Heart right ventricle (tissue), 16 donors: ENCODE data around the gene PIGR. TPM values are rescaled to one million over a fixed set of nuclear protein-coding genes. Genes with fewer than 3 reads are reported as not detected.

Experiments
- ATAC-seq, 8 donors: fragments of 200-7000 bp; cut with Tn5 transposase; one replicate each; pipeline ENCODE4 v1.9.1; 2020; ENCODE audit warnings: mild to moderate bottlenecking in 8 of 8, moderate library complexity in 8 of 8, moderate number of reproducible peaks in 1 of 8
- DNase-seq, 2 donors: peaks; one replicate each; pipeline ENCODE4 v3.0.0-alpha.2; 2020
- H3K27ac ChIP-seq, 10 donors: fragments of 200-600 bp; sonication (generic) in 2 of 10; one replicate each; pipeline versions ENCODE4 v1.5.0 to v1.8.0; 2020 to 2022; ENCODE audit warnings: mild to moderate bottlenecking in 3 of 10
- H3K27me3 ChIP-seq, 7 donors: fragments of 200-600 bp; one replicate each; pipeline ENCODE4 v1.8.0; 2021 to 2022; ENCODE audit warnings: mild to moderate bottlenecking in 2 of 7
- H3K36me3 ChIP-seq, 9 donors: fragments of 200-600 bp; sonication (generic) in 1 of 9; one replicate each; pipeline versions ENCODE4 v1.5.0 to v1.8.0; 2020 to 2022; ENCODE audit warnings: mild to moderate bottlenecking in 2 of 9
- H3K4me1 ChIP-seq, 9 donors: fragments of 200-600 bp; sonication (generic) in 1 of 9; one replicate each; pipeline versions ENCODE4 v1.5.0 to v1.8.0; 2020 to 2022; ENCODE audit warnings: mild to moderate bottlenecking in 4 of 9
- H3K4me3 ChIP-seq, 10 donors: fragments of 200-600 bp; sonication (generic) in 2 of 10; one replicate each; pipeline versions ENCODE4 v1.5.0 to v1.8.0; 2020 to 2022; ENCODE audit warnings: mild to moderate bottlenecking in 7 of 10, moderate library complexity in 2 of 10
- H3K9me3 ChIP-seq, 11 donors: fragments of 200-600 bp in 10 of 11; sonication (generic) in 2 of 11; one replicate each; pipeline versions ENCODE4 v1.5.0 to v1.8.0; 2013 to 2022; ENCODE audit warnings: mild to moderate bottlenecking in 2 of 11, control low read depth in 1 of 11, moderate library complexity in 1 of 11
- CTCF ChIP-seq, 9 donors: fragments of 200-600 bp; sonication (generic) in 2 of 9; IDR thresholded peaks; one replicate each; pipeline versions ENCODE4 v1.5.0 to v1.8.0; 2021 to 2022; ENCODE audit warnings: antibody characterized with exemption in 9 of 9, mild to moderate bottlenecking in 5 of 9, moderate library complexity in 1 of 9
- WGBS, 2 donors: extraction: QIAGEN DNeasy Blood & Tissue Kit; methylation state at CpG; one replicate each; pipeline ENCODE4 v1.1.7; 2013; ENCODE audit warnings: inconsistent platforms in 1 of 2; 5-methylcytosine and 5-hydroxymethylcytosine counted together
- intact Hi-C, 10 donors: fragments of 100-400 bp; cut with DNase I; formaldehyde crosslinking; loops; one replicate each; pipeline versions ENCODE4 v1.11.1 to v1.14.2; 2022
- polyA plus RNA-seq, 2 donors: library from polyadenylated mRNA; stranded (reverse); fragments of 200-250 nt; gene quantifications; one replicate each; pipeline ENCODE4 v1.2.3, GENCODE V29; 2013
- total RNA-seq, 10 donors: library from RNA; stranded (reverse); fragmentation: NEBNext Ultra II Directional in 3 of 10; extraction: Animal tissue kit (Norgen Biotek cat#: 25700) in 3 of 10; gene quantifications; one replicate each; pipeline versions ENCODE4 v1.2.1 to v1.2.4, GENCODE V29; 2021 to 2023
- donor health status: Arrhythmogenic right ventricular cardiomyopathy.
- donor health status: ischemic (EF 13 %, LVEDD 7.1; RV severe dilation, severe dysfunction).
- donor health status: healthy with polysubstance abuse.
- donor health status: DM: no; HTN: yes; CAD: no.
- donor health status: DM: no; HTN: no; CAD: no.
- donor health status: ischemic (EF 25% LVEDD 6.9; RV normal size, moderate dysfunction).
- donor health status: ischemic (EF 25% LVEDD 5.7; RV mildly dilated, moderate dysfunction).
- donor health status: healthy.
- donor health status: DM: yes; HTN: yes; CAD: no.
- donor health status: Ischemic cardiomyopathy.
- donor health status: ischemic (EF 35%, LVEDD 5.7; RV mildly dilated, moderate dysfunction).
- donor health status: nonischemic (EF 11% LVEDD 7.7; RV severe dilation, severe dysfunction).
- donor health status: DM: yes; HTN: yes; CAD: no.
- donor health status: PGD.
- donor health status: ischemic (EF 29% LVEDD 5.4; RV normal size, mild dysfunction).
- donor health status: nonischemic (EF 23%, LVEDD 6.1; RV moderate dilation, normal function).

The PIGR gene
- total and polyA plus RNA-seq, 12 donors = 0.01 to 0.11 (median 0.10) TPM; not detected in 9

GRCh38 chr1:206947255-206947654 is 989 bp upstream of the PIGR start:
- ATAC-seq = no peak

GRCh38 chr1:206945779-206946178 is 487 bp downstream of the PIGR start:
- H3K27me3 ChIP-seq = peaks cover 0 to 55% (median 33%) of the 10 kb centered on the region in 7 donors
- H3K4me3 ChIP-seq = no peak overlapping the region
- no peak for DNase-seq
- no peak for TF ChIP-seq CTCF (IDR thresholded peaks at IDR 0.05)
- WGBS, 2 donors = 87 to 90% methylated on average over 4 of the region's 4 CpGs
- no peaks in the 10 kb centered on the region for H3K36me3 ChIP-seq
- peaks cover 0 to 9% (median 0%) of the 10 kb centered on the region in 9 donors for H3K4me1 ChIP-seq
- no peak overlapping the region for H3K27ac ChIP-seq
- intact Hi-C loops = no loop called here
- H3K9me3 ChIP-seq = peaks cover 0 to 5% (median 0%) of the 10 kb centered on the region in 11 donors
- no peak for ATAC-seq

More at GRCh38 chr1:206947255-206947654, 989 bp upstream of the PIGR start:
- intact Hi-C loops = no loop called here
- Histone ChIP-seq H3K4me1 (peaks cover 0 to 9% (median 0%) of the 10 kb centered on the region in 9 donors), H3K36me3 (no peaks in the 10 kb centered on the region), H3K27me3 (peaks cover 0 to 52% (median 33%) of the 10 kb centered on the region in 7 donors), H3K4me3 (no peak overlapping the region), H3K27ac (no peak overlapping the region), H3K9me3 (peaks cover 0 to 5% (median 0%) of the 10 kb centered on the region in 11 donors)
- WGBS, 2 donors = 84 to 92% methylated on average over 3 of the region's 3 CpGs
- TF ChIP-seq CTCF (IDR thresholded peaks at IDR 0.05) = no peak
- DNase-seq = no peak

GRCh38 chr1:206944703-206945102 is 1.6 kb downstream of the PIGR start:
- peaks cover 0 to 53% (median 29%) of the 10 kb centered on the region in 7 donors for H3K27me3 ChIP-seq
- ATAC-seq (no peak), DNase-seq (no peak)
- H3K36me3 ChIP-seq = no peaks in the 10 kb centered on the region
- intact Hi-C loops = no loop called here
- H3K4me1 ChIP-seq = peaks cover 0 to 9% (median 0%) of the 10 kb centered on the region in 9 donors
- no peak for TF ChIP-seq CTCF (IDR thresholded peaks at IDR 0.05)
- H3K4me3 ChIP-seq = no peak overlapping the region
- no peak overlapping the region for H3K27ac ChIP-seq
- H3K9me3 ChIP-seq = peaks cover 0 to 3% (median 0%) of the 10 kb centered on the region in 11 donors
- 45 to 47% methylated on average over 5 of the region's 5 CpGs for WGBS, 2 donors

GRCh38 chr1:206941766-206942418 is 4.4 kb downstream of the PIGR start:
- no peak overlapping the region for H3K27ac ChIP-seq
- no peaks in the 10 kb centered on the region for H3K9me3 ChIP-seq
- H3K4me1 ChIP-seq = no peaks in the 10 kb centered on the region
- DNase-seq (no peak), ATAC-seq (no peak)
- no peak for TF ChIP-seq CTCF (IDR thresholded peaks at IDR 0.05)
- H3K36me3 ChIP-seq = no peaks in the 10 kb centered on the region
- intact Hi-C loops = no loop called here
- 29 to 30% methylated on average over 6 of the region's 6 CpGs for WGBS, 2 donors
- peaks cover 0 to 40% (median 29%) of the 10 kb centered on the region in 7 donors for H3K27me3 ChIP-seq
- H3K4me3 ChIP-seq = no peak overlapping the region
